Hematopoietic multipotent progenitor cell treated with erythropoietin and hydrocortisone succinate and interleukin-3 and kit ligand, for 17 days (in vitro differentiated cells): ENCODE results near the gene NKD2.

Experiments
- DNase-seq: peaks from one replicate; pipeline ENCODE4 v3.0.0-alpha.2; 2015; ENCODE audit warnings: low spot score

Gene NKD2

GRCh38 chr5:979100-979817, 29.3 kb upstream of the NKD2 start:
- DNase-seq, result no peak

- no peak for DNase-seq
Observed at GRCh38 chr5:980001-980588, 28.5 kb upstream of the NKD2 start.

- DNase-seq, result no peak
Observed at GRCh38 chr5:980966-981365, 27.6 kb upstream of the NKD2 start.

- DNase-seq, result no peak
Observed at GRCh38 chr5:981456-981855, 27.1 kb upstream of the NKD2 start.

- DNase-seq, result no peak
Observed at GRCh38 chr5:982377-983237, 26.0 kb upstream of the NKD2 start.

- DNase-seq, result no peak
Observed at GRCh38 chr5:983238-983524, 25.4 kb upstream of the NKD2 start.

- DNase-seq, result no peak
Observed at GRCh38 chr5:983568-983967, 25.0 kb upstream of the NKD2 start.

- DNase-seq, result no peak
Observed at GRCh38 chr5:984774-985173, 23.8 kb upstream of the NKD2 start.

- DNase-seq, result no peak
Observed at GRCh38 chr5:987761-988160, 20.8 kb upstream of the NKD2 start.

GRCh38 chr5:988322-988721, 20.3 kb upstream of the NKD2 start:
- no peak for DNase-seq

GRCh38 chr5:989961-990530, 18.6 kb upstream of the NKD2 start:
- DNase-seq, result peak; percentile 20

GRCh38 chr5:991472-992267, 16.9 kb upstream of the NKD2 start:
- no peak for DNase-seq

- no peak for DNase-seq
Observed at GRCh38 chr5:994272-994607, 14.4 kb upstream of the NKD2 start.

GRCh38 chr5:994821-995220, 13.8 kb upstream of the NKD2 start:
- no peak for DNase-seq

- DNase-seq, result no peak
Observed at GRCh38 chr5:995318-995717, 13.3 kb upstream of the NKD2 start.

GRCh38 chr5:997001-997474, 11.6 kb upstream of the NKD2 start:
- DNase-seq, result no peak

GRCh38 chr5:997711-998110, 10.9 kb upstream of the NKD2 start:
- no peak for DNase-seq

GRCh38 chr5:998246-999031, 10.2 kb upstream of the NKD2 start:
- no peak for DNase-seq

- no peak for DNase-seq
Observed at GRCh38 chr5:999032-999501, 9.5 kb upstream of the NKD2 start.

- DNase-seq, result no peak
Observed at GRCh38 chr5:999724-1000123, 8.9 kb upstream of the NKD2 start.

- no peak for DNase-seq
Observed at GRCh38 chr5:1000329-1000728, 8.3 kb upstream of the NKD2 start.
